WI38 (cell line): ENCODE measurements around the gene LRG1.

Experiments
- H3K4me3 ChIP-seq: 2 replicates; pipeline ENCODE4 v1.5.1; 2011; ENCODE audit warnings: low read depth, mild to moderate bottlenecking, control low read depth, low read length
- TF ChIP-seq, protein P1 (sequence below): IDR thresholded peaks from 2 replicates; pipeline ENCODE4 v1.5.1; 2012; ENCODE audit warnings: low read depth, mild to moderate bottlenecking, control low read depth, low read length

Gene LRG1

DNA sequence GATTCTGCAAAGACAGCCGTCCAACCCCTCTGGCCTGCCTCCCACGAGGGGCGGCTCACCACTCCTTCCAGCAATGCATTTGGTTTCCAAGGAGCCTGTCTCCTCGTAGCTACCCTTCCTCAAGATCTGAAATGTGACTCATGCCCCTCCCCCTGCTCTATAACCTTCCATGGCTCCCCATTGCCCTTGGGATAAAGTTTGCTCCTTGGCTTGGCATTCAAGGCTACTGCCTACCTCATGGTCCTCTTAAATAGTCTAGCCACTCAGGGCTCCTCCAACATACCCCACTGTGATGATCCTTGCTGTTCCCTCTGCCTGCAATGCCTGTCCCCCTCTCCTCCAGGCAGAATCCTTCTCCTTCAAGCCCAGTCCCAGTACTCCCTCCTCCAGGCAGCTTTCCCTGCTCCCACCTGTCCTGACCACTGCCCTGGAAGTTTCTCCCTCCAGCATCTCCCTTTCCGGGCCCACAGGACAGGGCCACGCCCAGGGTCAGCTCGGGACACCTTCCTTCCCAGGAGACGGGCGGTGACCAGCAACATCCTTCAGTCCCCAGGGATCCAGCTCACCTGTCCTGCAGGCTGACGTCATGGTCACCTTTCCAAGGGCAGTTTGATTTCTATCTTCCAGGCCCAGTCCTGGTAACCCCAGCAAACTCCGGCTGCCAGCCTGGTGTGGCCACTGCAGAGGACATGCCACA is 38.9 kb upstream of the LRG1 start:
- no peak overlapping the region for H3K4me3 ChIP-seq
- TF ChIP-seq, protein P1, sequence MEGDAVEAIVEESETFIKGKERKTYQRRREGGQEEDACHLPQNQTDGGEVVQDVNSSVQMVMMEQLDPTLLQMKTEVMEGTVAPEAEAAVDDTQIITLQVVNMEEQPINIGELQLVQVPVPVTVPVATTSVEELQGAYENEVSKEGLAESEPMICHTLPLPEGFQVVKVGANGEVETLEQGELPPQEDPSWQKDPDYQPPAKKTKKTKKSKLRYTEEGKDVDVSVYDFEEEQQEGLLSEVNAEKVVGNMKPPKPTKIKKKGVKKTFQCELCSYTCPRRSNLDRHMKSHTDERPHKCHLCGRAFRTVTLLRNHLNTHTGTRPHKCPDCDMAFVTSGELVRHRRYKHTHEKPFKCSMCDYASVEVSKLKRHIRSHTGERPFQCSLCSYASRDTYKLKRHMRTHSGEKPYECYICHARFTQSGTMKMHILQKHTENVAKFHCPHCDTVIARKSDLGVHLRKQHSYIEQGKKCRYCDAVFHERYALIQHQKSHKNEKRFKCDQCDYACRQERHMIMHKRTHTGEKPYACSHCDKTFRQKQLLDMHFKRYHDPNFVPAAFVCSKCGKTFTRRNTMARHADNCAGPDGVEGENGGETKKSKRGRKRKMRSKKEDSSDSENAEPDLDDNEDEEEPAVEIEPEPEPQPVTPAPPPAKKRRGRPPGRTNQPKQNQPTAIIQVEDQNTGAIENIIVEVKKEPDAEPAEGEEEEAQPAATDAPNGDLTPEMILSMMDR: no peak

DNA sequence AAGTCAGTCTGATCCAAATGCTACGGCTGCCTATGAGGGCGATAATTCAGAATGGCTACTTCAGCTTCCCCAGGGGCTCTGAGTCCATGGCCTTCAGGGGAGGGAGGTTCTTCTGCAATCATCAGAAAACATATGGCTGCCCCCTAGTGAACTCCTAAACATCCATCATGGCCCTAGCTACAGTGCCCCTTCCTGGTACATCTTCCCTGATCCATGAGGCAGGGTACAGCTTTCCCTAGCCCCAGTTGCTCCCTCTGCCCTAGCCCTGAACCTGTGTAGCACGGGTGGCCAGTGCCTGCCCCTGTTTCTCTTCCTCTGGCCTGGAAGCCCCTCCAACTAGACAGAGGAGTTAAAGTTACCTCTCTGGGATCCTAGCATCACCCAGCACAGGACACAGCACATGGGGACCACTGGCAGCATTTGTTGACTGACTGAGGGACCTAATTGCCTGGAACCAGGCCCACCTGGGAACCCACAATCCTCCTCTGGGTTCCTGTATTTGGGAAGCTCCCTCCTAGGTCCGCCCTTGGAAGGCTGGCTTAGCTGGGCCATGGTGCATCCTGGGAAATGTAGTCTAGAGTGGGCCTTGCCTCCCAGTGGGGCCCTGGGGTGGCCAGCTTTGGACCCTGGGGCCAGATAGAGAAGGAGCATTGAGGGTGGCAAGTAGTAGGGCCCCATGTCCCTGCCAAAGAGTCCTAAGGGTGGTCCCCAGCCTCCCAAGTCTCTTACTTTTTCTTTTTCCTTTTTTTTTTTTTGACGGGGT is 37.4 kb upstream of the LRG1 start:
- no peak overlapping the region for H3K4me3 ChIP-seq
- TF ChIP-seq, protein P1: no peak

DNA sequence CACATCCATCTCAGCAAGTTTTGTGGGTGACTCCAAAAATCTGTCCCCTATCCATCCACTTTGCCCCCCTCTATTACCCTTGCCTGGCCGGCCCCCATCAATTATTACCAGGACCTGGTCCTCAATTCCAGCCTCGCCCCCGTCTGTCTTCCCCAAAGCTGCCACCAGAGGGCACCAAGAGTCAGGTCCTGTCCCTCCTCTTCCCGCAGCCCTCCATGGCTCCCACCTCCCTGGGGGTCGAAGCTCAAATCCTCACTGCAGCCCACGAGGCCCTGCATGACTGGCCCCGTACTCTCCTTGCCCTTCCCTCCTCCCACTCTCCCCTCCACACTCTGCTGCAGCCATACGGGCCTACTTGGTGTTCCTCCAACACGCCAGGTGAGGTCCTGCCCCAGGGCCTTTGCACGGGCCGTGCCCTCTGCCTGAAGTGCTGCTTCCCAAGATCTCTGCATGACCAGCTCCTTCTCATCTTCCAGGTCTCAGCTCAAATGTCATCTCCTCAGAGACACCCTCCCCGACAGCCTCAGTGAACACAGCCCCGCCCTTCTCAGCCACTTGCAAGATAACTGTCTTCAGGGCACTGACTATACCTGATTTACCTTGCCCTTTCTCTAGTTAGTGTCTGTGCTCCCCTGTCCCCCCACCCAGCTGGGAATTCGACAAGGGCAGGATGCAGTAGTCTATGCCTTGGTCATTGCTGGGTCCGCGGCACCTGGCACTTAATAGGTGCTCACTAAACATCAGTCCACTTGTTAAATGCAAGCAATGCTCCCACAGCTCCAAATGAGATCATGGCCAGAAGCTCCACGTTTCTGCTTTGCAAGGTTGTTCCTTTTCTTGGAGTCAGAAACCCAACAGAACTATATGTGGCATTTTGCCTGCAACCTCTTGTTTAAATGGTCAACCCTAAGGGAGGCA is 36.4 kb upstream of the LRG1 start:
- H3K4me3 ChIP-seq: no peak overlapping the region

DNA sequence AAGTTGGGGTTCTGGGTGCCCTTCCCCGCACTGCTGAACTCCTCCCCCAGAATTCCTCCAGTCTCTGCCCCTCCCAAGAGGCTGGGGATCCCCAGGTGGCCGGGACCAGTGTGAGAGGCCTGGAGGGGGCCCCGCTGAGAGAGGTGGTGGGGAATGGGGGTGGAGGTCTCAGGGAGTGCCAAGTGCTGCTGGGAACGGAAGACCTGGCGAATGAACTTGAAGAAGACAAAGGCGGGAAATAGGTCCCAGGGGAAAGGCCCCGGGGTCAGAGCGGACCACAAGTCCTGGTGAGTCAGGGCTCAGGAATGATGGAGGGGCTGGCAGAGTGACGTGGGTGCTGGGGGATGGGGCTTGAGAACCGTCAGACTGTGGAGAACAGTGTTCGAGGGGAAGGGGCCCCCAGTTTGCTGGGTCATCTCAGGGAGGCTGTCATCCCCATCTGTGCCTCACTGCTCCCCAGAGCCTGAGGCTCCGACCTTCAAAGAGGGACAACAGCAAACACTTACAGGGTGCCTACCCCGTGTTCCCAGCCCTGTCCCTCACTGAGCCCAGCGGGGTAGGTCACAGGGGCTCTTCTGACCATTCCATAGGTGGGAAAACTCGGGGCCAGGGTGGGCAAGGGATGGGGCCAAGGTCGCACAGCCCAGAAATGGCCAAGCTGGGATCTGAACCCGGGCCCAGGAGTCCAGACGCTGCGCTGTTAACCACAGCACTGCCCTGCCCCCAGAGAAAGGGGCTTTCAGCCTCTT is 35.6 kb upstream of the LRG1 start:
- TF ChIP-seq, protein P1: no peak
- H3K4me3 ChIP-seq: no peak overlapping the region

More for the DNA sequence above, 36.4 kb upstream of the LRG1 start:
- TF ChIP-seq, protein P1: peak; percentile 67

DNA sequence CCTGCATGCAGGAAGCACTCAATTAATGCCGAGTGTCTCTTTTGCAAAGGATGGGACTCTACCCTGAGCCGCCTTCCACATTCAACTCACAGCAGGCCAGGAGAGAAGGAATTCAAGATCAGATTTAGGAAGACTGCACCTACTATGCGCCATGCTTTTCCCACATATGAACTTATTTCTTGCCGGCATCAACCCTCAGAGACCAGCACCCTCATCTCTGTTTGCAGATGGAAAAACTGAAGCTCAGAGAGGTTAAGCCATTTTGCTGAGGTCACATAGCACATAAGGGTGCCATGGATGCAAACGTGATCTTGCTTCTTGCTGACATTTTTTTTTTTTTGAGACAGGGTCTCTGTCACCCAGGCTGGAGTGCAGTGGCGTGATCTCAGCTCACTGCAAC is 33.8 kb upstream of the LRG1 start:
- TF ChIP-seq, protein P1: no peak
- H3K4me3 ChIP-seq: no peak overlapping the region

DNA sequence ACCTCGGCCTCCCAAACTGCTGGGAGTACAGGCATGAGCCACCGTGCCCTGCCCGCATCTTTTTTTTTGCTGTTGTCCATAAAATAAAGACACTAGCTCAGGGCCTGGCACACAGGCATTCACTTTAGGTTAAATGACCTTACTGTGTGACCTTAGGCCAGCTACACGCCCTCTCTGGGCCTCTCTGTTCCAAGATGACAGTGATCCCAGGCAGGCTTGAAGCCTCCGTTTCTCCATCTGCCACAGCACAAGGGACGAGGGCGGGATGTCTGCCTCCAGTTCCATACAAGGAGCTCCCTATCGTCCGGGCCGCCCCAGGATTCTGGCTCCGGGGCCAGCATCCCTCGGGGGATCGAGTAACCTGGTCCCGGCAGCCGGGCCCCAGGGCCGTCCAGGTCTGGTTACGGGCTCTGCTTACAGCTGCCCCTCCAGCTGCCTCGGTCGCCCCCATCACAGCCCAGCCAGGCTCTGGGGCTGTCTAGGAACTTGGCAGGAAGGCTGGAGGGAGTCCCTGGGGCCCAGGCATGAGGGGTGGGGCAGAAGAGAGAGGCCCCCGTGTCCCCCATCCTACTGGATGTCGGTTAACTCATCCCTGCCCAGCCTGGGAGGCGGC is 31.6 kb upstream of the LRG1 start:
- no peak overlapping the region for H3K4me3 ChIP-seq
- TF ChIP-seq, protein P1: no peak
